Smooth muscle cell (in vitro differentiated cells): ENCODE measurements around the gene DISP3. TPM values are rescaled to one million over a fixed set of nuclear protein-coding genes. Genes with fewer than 3 reads are reported as not detected.

Experiments used
- DNase-seq: peaks from one replicate; lab custom pipeline; 2025; ENCODE audit not compliant: unreplicated experiment; lab: John Stamatoyannopoulos, UW
- H2AFZ ChIP-seq: fragments of 200-600 bp; sonication (generic); 2 replicates; pipeline ENCODE4 v1.6.0; 2016; ENCODE audit warnings: antibody characterized with exemption, low read depth, mild to moderate bottlenecking
- H3F3A ChIP-seq: fragments of 200-600 bp; sonication (generic); 2 replicates; pipeline ENCODE4 v1.6.0; 2017; ENCODE audit warnings: antibody characterized with exemption, low read depth
- H3K27ac ChIP-seq: fragments of 200-600 bp; sonication (generic); 2 replicates; pipeline ENCODE4 v1.5.1; 2016; ENCODE audit warnings: low read depth, mild to moderate bottlenecking
- H3K27me3 ChIP-seq: fragments of 200-600 bp; sonication (generic); 2 replicates; pipeline ENCODE4 v1.6.1; 2016; ENCODE audit warnings: low read depth, mild to moderate bottlenecking
- H3K36me3 ChIP-seq: fragments of 200-600 bp; sonication (generic); 2 replicates; pipeline ENCODE4 v1.5.1; 2016; ENCODE audit warnings: low read depth
- H3K4me1 ChIP-seq: fragments of 200-600 bp; sonication (generic); 2 replicates; pipeline ENCODE4 v1.5.1; 2016; ENCODE audit warnings: low read depth
- H3K4me2 ChIP-seq: fragments of 200-600 bp; sonication (generic); 2 replicates; pipeline ENCODE4 v1.6.0; 2016; ENCODE audit warnings: mild to moderate bottlenecking
- H3K4me3 ChIP-seq: fragments of 200-600 bp; sonication (generic); 2 replicates; pipeline ENCODE4 v1.5.1; 2016; ENCODE audit warnings: mild to moderate bottlenecking
- H3K79me2 ChIP-seq: fragments of 200-600 bp; sonication (generic); 2 replicates; pipeline ENCODE4 v1.6.0; 2016; ENCODE audit warnings: low read depth, mild to moderate bottlenecking
- H3K9ac ChIP-seq: fragments of 200-600 bp; sonication (generic); 2 replicates; pipeline ENCODE4 v1.6.0; 2016; ENCODE audit warnings: low read depth
- H3K9me3 ChIP-seq: fragments of 200-600 bp; sonication (generic); replicated peaks from 2 replicates; pipeline ENCODE4 v1.5.1; 2016; ENCODE audit warnings: low read depth
- H4K20me1 ChIP-seq: fragments of 200-600 bp; sonication (generic); 2 replicates; pipeline ENCODE4 v1.6.0; 2016; ENCODE audit warnings: low read depth
- WGBS: methylation state at CpG from one replicate; pipeline ENCODE4 v1.1.7; 2016; ENCODE audit warnings: low lambda C conversion rate; 5-methylcytosine and 5-hydroxymethylcytosine counted together
- polyA plus RNA-seq: library from polyadenylated mRNA; unstranded; fragments of >200 nt; fragmentation: Nextera tagmentation; extraction: Ambion mirVana; gene quantifications from 2 replicates; pipeline ENCODE4 v1.2.1, GENCODE V29; 2016
- total RNA-seq: library from RNA; depleted of rRNA; stranded (reverse); fragments of >200 nt; gene quantifications from 2 replicates; pipeline ENCODE4 v1.2.3, GENCODE V29; 2014
- TF ChIP-seq, protein P1 (sequence below): fragments of 200-600 bp; sonication (generic); IDR thresholded peaks from 2 replicates; pipeline ENCODE4 v1.5.1; 2017; ENCODE audit warnings: borderline replicate concordance, mild to moderate bottlenecking, antibody characterized with exemption; ENCODE audit not compliant: insufficient read depth, poor library complexity, severe bottlenecking

Gene DISP3
- total and polyA plus RNA-seq, 2 experiments from 2014 or later, result 0.17 TPM; not detected in 1

GRCh38 chr1:11498956-11499594 lies 20.1 kb downstream of the DISP3 start:
- H2AFZ ChIP-seq, result no peak overlapping the region
- peaks cover 4% of the 10 kb centered on the region for H3K27me3 ChIP-seq
- H3K4me1 ChIP-seq, result peaks cover 7% of the 10 kb centered on the region
- no peak overlapping the region for H3K4me3 ChIP-seq
- 74% methylated on average over 13 of the region's 13 CpGs for WGBS
- no peaks in the 10 kb centered on the region for H3K36me3 ChIP-seq
- H4K20me1 ChIP-seq, result no peaks in the 10 kb centered on the region
- no peak for DNase-seq
- H3K9ac ChIP-seq, result no peak overlapping the region
- no peak overlapping the region for H3K27ac ChIP-seq
- no peak overlapping the region for H3K4me2 ChIP-seq
- H3F3A ChIP-seq, result no peaks in the 10 kb centered on the region
- H3K9me3 ChIP-seq, result no peaks in the 10 kb centered on the region
- no peaks in the 10 kb centered on the region for H3K79me2 ChIP-seq
- TF ChIP-seq, protein P1, sequence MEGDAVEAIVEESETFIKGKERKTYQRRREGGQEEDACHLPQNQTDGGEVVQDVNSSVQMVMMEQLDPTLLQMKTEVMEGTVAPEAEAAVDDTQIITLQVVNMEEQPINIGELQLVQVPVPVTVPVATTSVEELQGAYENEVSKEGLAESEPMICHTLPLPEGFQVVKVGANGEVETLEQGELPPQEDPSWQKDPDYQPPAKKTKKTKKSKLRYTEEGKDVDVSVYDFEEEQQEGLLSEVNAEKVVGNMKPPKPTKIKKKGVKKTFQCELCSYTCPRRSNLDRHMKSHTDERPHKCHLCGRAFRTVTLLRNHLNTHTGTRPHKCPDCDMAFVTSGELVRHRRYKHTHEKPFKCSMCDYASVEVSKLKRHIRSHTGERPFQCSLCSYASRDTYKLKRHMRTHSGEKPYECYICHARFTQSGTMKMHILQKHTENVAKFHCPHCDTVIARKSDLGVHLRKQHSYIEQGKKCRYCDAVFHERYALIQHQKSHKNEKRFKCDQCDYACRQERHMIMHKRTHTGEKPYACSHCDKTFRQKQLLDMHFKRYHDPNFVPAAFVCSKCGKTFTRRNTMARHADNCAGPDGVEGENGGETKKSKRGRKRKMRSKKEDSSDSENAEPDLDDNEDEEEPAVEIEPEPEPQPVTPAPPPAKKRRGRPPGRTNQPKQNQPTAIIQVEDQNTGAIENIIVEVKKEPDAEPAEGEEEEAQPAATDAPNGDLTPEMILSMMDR, result no peak

DNA sequence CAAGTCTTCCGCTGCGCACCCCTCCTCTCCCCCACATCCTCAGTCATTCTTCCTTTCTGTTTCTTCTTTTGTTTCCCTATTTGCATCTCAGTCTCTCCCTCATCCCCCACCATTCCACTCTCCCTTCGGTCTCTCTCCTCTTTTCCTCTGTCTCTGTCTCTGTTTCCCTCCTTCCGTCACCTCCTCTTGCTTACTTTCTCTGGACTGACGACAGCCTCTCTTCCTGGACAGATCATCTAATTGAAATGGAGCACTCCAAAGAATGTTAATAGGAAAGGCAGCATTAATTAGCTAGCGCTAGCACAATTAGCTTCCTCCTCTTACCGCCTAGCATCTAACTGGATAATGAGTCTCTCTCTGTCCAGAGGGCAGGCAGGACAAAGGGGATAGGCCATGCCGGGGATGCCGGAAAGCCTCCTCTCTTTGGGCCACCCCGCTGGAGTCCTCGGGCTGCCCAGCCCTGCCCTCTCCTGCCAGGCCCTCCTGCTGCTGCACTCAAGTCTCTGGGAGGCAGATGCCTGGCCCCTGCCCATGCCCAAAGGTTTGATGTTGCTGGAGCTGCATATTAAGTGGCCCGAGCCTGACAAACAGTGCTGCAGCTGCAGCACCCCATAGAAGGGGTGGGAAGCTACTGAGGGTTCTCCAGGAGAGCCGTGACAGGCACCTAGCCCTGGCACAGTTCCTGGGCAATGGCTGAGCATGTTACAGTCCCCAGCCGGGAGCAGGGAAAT lies 20.8 kb downstream of the DISP3 start:
- Histone ChIP-seq H3K36me3 (no peaks in the 10 kb centered on the region), H3K27ac (no peak overlapping the region), H2AFZ (no peak overlapping the region), H3K27me3 (peaks cover 4% of the 10 kb centered on the region), H3K4me1 (peaks cover 7% of the 10 kb centered on the region), H3K4me3 (no peak overlapping the region), H4K20me1 (no peaks in the 10 kb centered on the region), H3K4me2 (no peak overlapping the region), H3K9ac (no peak overlapping the region), H3F3A (no peaks in the 10 kb centered on the region), H3K9me3 (peaks cover 4% of the 10 kb centered on the region), H3K79me2 (no peaks in the 10 kb centered on the region)
- whole genome bisulfite sequencing, result 54% methylated on average over 14 of the region's 14 CpGs
- DNase-seq, result no peak
- TF ChIP-seq, protein P1, result no peak

- no peaks in the 10 kb centered on the region for H3K79me2 ChIP-seq
- H3F3A ChIP-seq, result no peaks in the 10 kb centered on the region
- no peak overlapping the region for H2AFZ ChIP-seq
- H3K4me2 ChIP-seq, result no peak overlapping the region
- H3K4me1 ChIP-seq, result peaks cover 7% of the 10 kb centered on the region
- no peak overlapping the region for H3K27ac ChIP-seq
- no peak for DNase-seq
- H4K20me1 ChIP-seq, result no peaks in the 10 kb centered on the region
- TF ChIP-seq, protein P1, result no peak
- no peak overlapping the region for H3K4me3 ChIP-seq
- peaks cover 11% of the 10 kb centered on the region for H3K9me3 ChIP-seq
- no peaks in the 10 kb centered on the region for H3K36me3 ChIP-seq
- 93% methylated on average over 7 of the region's 7 CpGs for WGBS
- H3K27me3 ChIP-seq, result peaks cover 4% of the 10 kb centered on the region
- no peak overlapping the region for H3K9ac ChIP-seq
Measured at GRCh38 chr1:11500881-11501280, 21.9 kb downstream of the DISP3 start.
